Lower leg skin (tissue), 4 donors: ENCODE results near the gene ABCG1. TPM values are rescaled to one million over a fixed set of nuclear protein-coding genes. Genes with fewer than 3 reads are reported as not detected.

Source experiments
- DNase-seq, 2 donors: peaks; one replicate each; pipeline ENCODE4 v3.0.0-alpha.2; 2019; ENCODE audit warnings: low spot score in 2 of 2
- H3K4me3 ChIP-seq: fragments of 200-600 bp; sonication (generic); 2 replicates; pipeline ENCODE4 v1.5.1; 2017; ENCODE audit warnings: mild to moderate bottlenecking, low read depth; ENCODE audit not compliant: poor library complexity, severe bottlenecking
- CTCF ChIP-seq, 3 donors: fragments of 450-650 bp; IDR thresholded peaks; one replicate each; pipeline ENCODE4 v1.5.1; 2016; ENCODE audit warnings: antibody characterized with exemption in 3 of 3, mild to moderate bottlenecking in 3 of 3, moderate library complexity in 2 of 3
- POLR2A ChIP-seq, 2 donors: fragments of 450-650 bp; IDR thresholded peaks; one replicate each; pipeline ENCODE4 v1.6.1; 2016 to 2017; ENCODE audit warnings: antibody characterized with exemption in 2 of 2, mild to moderate bottlenecking in 1 of 2, moderate library complexity in 1 of 2
- WGBS, 2 donors: methylation state at CpG; one replicate each; pipeline ENCODE4 v1.1.5; 2018; 5-methylcytosine and 5-hydroxymethylcytosine counted together
- intact Hi-C: fragments of 100-400 bp; cut with DNase I; formaldehyde crosslinking; loops from one replicate; pipeline ENCODE4 v1.15.0; 2023; ENCODE audit warnings: low total_unique reads
- total RNA-seq, 4 donors: library from RNA; depleted of rRNA; stranded (reverse); fragments of >200 nt; gene quantifications; one replicate each; pipeline ENCODE4 v1.1.0, GENCODE V29; 2016

ABCG1 gene
- total RNA-seq, 4 donors from 2014 or later, result 49.4 to 80.2 (median 52.7) TPM

GRCh38 chr21:42186591-42186990 is 32.3 kb upstream of the ABCG1 start:
- intact Hi-C loops, result no loop called here
- H3K4me3 ChIP-seq, result no peak overlapping the region
- 65 to 66% methylated on average over 2 of the region's 2 CpGs for WGBS, 2 donors
- TF ChIP-seq POLR2A (IDR thresholded peaks at IDR 0.05) (no peak), CTCF (IDR thresholded peaks at IDR 0.05) (no peak)
- DNase-seq, result no peak

GRCh38 chr21:42187976-42188653 is 30.8 kb upstream of the ABCG1 start:
- H3K4me3 ChIP-seq, result no peak overlapping the region
- intact Hi-C loops, result no loop called here
- DNase-seq, result peak in 1 of 2 donors; percentile 47
- TF ChIP-seq CTCF (IDR thresholded peaks at IDR 0.05) (no peak), POLR2A (IDR thresholded peaks at IDR 0.05) (no peak)
- 60 to 62% methylated on average over 8 of the region's 8 CpGs for WGBS, 2 donors

GRCh38 chr21:42188663-42189062 is 30.3 kb upstream of the ABCG1 start:
- H3K4me3 ChIP-seq, result no peak overlapping the region
- DNase-seq, result no peak
- WGBS, 2 donors, result 76 to 86% methylated on average over 4 of the region's 4 CpGs
- intact Hi-C loops, result no loop called here
- TF ChIP-seq POLR2A (IDR thresholded peaks at IDR 0.05), result no peak
- no peak for TF ChIP-seq CTCF (IDR thresholded peaks at IDR 0.05)

- DNase-seq, result no peak
- WGBS, 2 donors, result 80 to 82% methylated on average over 1 of the region's 1 CpG
- no peak for TF ChIP-seq POLR2A (IDR thresholded peaks at IDR 0.05)
- no peak for TF ChIP-seq CTCF (IDR thresholded peaks at IDR 0.05)
- H3K4me3 ChIP-seq, result no peak overlapping the region
- intact Hi-C loops, result no loop called here
These were observed 29.5 kb upstream of the ABCG1 start for GRCh38 chr21:42189431-42189830.

GRCh38 chr21:42189860-42190485 is 29.0 kb upstream of the ABCG1 start:
- intact Hi-C loops, result no loop called here
- peak in 1 of 2 donors; percentile 12 for DNase-seq
- H3K4me3 ChIP-seq, result no peak overlapping the region
- TF ChIP-seq POLR2A (IDR thresholded peaks at IDR 0.05), result no peak
- TF ChIP-seq CTCF (IDR thresholded peaks at IDR 0.05), result no peak
- 78 to 82% methylated on average over 11 of the region's 11 CpGs for WGBS, 2 donors
